Islet precursor cell (in vitro differentiated cells): Measurements from ENCODE around the gene SPSB4.
"Not testable (repeated sequence)": the region's sequence is repeated elsewhere in the genome, so short reads cannot be mapped to it uniquely, and the experiment has no call there.

Experiments
- DNase-seq: peaks from one replicate; pipeline ENCODE4 v3.0.0-alpha.2; 2018

The SPSB4 gene

GRCh38 chr3:141050576-141051442 is at the start of gene SPSB4:
TSS of gene SPSB4 (plus strand) at chr3:141051347. CDS start at chr3:141066105, 14,758 bp downstream.
- peak; percentile 96 for DNase-seq

GRCh38 chr3:141006344-141006743 is 44.8 kb upstream of the SPSB4 start:
- no peak for DNase-seq

GRCh38 chr3:141009496-141009895 is 41.7 kb upstream of the SPSB4 start:
- no peak for DNase-seq

GRCh38 chr3:141011232-141011996 is 39.7 kb upstream of the SPSB4 start:
- DNase-seq, result peak; percentile 90

- no peak for DNase-seq
These were observed 39.2 kb upstream of the SPSB4 start for GRCh38 chr3:141011997-141012262.

GRCh38 chr3:141012571-141012970 is 38.6 kb upstream of the SPSB4 start:
- DNase-seq, result no peak

GRCh38 chr3:141015481-141015880 is 35.7 kb upstream of the SPSB4 start:
- no peak for DNase-seq

GRCh38 chr3:141017366-141018322 is 33.5 kb upstream of the SPSB4 start:
- DNase-seq, result not testable (repeated sequence)

GRCh38 chr3:141019244-141019643 is 31.9 kb upstream of the SPSB4 start:
- no peak for DNase-seq

GRCh38 chr3:141020143-141020830 is 30.9 kb upstream of the SPSB4 start:
- DNase-seq, result no peak

GRCh38 chr3:141021261-141021660 is 29.9 kb upstream of the SPSB4 start:
- no peak for DNase-seq

GRCh38 chr3:141030296-141030695 is 20.9 kb upstream of the SPSB4 start:
- no peak for DNase-seq

GRCh38 chr3:141039589-141039988 is 11.6 kb upstream of the SPSB4 start:
- no peak for DNase-seq

- DNase-seq, result no peak
These were observed 6.2 kb upstream of the SPSB4 start for GRCh38 chr3:141044695-141045641.

GRCh38 chr3:141045849-141046248 is 5.3 kb upstream of the SPSB4 start:
- DNase-seq, result no peak

GRCh38 chr3:141047168-141047567 is 4.0 kb upstream of the SPSB4 start:
- no peak for DNase-seq

- DNase-seq, result no peak
These were observed 1.5 kb upstream of the SPSB4 start for GRCh38 chr3:141049681-141050080.

GRCh38 chr3:141051443-141052200 is 475 bp downstream of the SPSB4 start:
- peak; percentile 79 for DNase-seq

- DNase-seq, result peak; percentile 82
These were observed 1.3 kb downstream of the SPSB4 start for GRCh38 chr3:141052201-141053069.
